SK-N-DZ (cell line): ENCODE measurements around the gene NKTR.
"Not testable (repeated sequence)": the region's sequence is repeated elsewhere in the genome, so short reads cannot be mapped to it uniquely, and the experiment has no call there.

ENCODE experiments used
- DNase-seq: peaks from one replicate; pipeline ENCODE4 v3.0.0-alpha.2; 2015; ENCODE audit warnings: low spot score

Gene NKTR

DNA sequence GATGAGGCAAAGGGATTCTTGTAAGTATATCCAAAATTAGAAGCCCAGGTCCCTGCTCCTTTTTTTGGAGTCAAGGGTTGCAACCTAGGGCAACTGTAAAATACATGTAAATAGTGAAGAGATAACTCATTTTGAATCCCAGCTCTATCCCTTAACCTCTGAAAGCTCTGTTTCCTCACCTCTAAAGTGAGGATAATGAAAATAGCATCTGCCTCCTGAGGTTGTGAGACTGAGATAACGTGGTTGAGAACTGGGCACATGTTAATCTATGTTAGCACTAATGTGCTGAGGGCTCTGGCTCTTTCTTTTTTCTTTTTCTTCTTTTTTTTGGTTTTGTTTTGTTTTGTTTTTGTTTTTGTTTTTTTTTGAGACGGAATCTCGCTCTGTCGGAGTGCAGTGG lies 4.8 kb upstream of the NKTR start:
- no peak for DNase-seq

DNA sequence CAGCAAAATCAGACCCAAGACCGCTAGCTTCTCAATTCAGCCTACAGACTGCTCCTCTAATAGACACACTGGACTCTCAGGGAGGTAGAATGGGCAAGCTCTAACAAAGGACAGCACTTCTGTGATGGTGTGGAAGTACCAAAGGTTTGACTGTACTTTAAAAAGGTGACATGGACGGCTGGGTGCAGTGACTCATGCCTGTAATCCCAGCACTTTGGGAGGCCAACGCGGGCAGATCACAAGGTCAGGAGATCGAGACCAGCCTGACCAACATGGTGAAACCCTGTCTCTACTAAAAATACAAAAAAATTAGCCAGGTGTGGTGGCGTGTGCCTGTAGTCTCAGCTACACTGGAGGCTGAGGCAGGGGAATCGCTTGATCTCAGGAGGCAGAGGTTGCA lies 3.4 kb upstream of the NKTR start:
- DNase-seq = not testable (repeated sequence)

- DNase-seq = no peak
Observed at GRCh38 chr3:42600958-42601675, 631 bp downstream of the NKTR start.

GRCh38 chr3:42601896-42602581 lies 1.6 kb downstream of the NKTR start:
- DNase-seq = no peak

GRCh38 chr3:42602961-42603360 lies 2.5 kb downstream of the NKTR start:
- no peak for DNase-seq

DNA sequence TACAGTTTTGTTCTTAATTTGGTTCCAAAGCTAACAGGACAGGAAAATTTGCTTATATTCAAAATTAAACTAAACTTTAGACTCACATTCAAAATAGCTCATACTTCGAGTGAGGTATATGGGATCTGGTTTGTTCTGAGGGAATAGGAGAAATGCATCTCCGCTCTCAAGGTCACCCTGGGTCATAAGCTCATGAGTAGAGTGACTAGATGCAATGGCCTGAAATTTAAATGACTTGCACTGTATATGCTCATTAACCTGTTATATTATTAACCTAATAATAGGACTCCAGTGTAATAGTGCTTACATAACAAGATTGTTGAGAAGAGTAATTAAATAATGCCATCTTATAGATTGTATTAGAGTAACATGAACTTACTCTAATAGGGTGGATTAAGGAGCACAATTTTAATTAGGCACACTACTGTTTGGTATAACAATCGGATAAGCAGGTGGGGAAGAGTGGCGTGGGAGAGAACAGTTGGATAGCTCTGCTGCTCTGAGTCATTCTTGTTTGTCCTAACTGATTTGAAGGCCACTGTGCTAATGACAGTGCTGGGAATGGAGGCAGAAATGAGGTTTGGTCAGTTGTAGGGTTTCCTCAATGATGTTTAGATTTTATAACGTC lies 5.2 kb downstream of the NKTR start:
- DNase-seq = no peak

DNA sequence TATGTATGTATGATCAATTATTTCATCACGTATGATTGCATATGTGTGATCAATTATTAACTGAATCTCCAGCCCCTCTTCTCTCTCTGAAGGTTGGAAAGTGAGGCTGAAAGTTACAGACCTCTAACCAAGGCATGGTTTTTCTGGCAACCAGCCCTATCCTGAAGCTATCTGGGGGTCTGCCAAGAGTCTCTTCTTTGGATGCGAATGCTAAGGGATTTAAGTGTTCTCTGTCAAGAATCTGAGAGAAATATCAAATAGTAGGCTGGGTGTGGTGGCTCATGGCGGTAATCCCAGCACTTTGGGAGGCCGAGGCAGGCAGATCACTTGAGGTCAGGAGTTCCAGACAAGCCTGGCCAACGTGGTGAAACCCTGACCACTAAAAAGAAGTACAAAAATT lies 8.1 kb downstream of the NKTR start:
- DNase-seq = no peak

DNA sequence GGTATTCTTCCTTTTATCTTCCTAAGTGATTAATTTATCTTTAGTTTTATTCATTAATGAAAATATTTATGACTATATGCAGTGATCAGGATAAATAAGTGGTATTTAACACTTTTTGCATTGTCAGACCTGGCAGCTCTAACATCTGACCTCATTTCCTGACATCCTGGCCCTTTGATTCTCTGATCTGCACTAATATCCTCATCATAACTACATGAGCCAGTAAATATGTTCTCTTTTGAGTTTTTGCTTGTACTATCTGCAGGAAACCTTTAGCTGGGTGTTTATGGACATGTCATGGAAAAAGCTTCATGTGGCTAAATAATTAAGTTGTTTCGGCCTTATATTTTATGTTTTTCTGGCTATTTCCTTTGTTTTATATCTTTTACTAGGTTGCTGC lies 10.5 kb downstream of the NKTR start:
- DNase-seq = no peak

- no peak for DNase-seq
Observed at GRCh38 chr3:42612217-42612616, 11.7 kb downstream of the NKTR start.

DNA sequence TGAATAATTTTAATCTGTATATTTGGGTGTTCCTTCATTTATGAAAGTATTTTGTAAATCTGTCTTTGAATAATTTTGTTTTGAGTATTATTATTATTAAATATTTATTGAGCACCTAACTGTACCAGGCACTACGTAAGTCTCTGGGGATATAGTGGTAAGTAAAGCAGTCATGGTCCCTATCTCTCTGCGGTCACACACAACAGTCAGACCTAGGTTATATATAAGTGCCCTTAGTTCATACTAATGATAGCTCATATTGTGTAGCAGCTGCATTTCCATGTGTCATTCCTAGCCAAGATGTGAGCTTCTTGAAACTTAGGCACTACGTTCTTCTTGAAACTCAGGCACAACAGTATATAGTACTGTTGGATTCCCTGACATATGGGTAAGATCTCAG lies 12.4 kb downstream of the NKTR start:
- no peak for DNase-seq

- DNase-seq = no peak
Observed at GRCh38 chr3:42613462-42613861, 13.0 kb downstream of the NKTR start.

GRCh38 chr3:42631620-42632019 lies 31.1 kb downstream of the NKTR start:
- no peak for DNase-seq

GRCh38 chr3:42632146-42632545 lies 31.7 kb downstream of the NKTR start:
- no peak for DNase-seq

DNA sequence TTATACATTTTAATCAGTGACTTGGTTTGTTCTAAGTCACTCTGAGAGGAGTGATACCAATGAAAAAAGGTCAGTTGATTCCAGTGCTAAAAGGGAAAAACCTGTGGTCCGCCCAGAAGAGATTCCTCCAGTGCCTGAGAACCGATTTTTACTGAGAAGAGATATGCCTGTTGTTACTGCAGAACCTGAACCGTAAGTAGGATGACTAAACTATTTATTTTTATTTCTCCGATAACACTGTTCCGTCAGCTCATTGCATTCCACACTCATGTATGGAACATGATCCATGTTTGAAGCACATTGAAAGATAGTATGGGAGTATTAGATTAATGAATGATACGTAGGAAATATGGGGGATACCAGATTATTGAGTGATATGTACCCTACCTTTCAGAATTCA lies 33.1 kb downstream of the NKTR start:
- no peak for DNase-seq

GRCh38 chr3:42635111-42635510 lies 34.6 kb downstream of the NKTR start:
- DNase-seq = no peak

DNA sequence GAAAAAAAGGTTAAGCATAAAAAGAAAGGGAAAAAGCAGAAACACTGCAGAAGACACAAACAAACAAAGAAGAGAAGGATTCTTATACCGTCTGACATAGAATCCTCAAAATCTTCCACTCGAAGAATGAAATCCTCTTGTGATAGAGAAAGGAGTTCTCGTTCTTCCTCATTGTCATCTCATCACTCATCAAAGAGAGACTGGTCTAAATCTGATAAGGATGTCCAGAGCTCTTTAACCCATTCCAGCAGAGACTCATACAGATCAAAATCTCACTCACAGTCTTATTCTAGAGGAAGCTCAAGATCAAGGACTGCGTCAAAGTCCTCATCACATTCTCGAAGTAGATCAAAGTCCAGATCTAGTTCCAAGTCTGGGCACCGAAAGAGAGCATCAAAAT lies 36.5 kb downstream of the NKTR start:
- DNase-seq = no peak

- no peak for DNase-seq
Observed at GRCh38 chr3:42638339-42638842, 37.9 kb downstream of the NKTR start.

GRCh38 chr3:42639192-42639591 lies 38.7 kb downstream of the NKTR start:
- DNase-seq = no peak

- no peak for DNase-seq
Observed at GRCh38 chr3:42640129-42640528, 39.6 kb downstream of the NKTR start.

- DNase-seq = no peak
Observed at GRCh38 chr3:42640771-42641370, 40.4 kb downstream of the NKTR start.

DNA sequence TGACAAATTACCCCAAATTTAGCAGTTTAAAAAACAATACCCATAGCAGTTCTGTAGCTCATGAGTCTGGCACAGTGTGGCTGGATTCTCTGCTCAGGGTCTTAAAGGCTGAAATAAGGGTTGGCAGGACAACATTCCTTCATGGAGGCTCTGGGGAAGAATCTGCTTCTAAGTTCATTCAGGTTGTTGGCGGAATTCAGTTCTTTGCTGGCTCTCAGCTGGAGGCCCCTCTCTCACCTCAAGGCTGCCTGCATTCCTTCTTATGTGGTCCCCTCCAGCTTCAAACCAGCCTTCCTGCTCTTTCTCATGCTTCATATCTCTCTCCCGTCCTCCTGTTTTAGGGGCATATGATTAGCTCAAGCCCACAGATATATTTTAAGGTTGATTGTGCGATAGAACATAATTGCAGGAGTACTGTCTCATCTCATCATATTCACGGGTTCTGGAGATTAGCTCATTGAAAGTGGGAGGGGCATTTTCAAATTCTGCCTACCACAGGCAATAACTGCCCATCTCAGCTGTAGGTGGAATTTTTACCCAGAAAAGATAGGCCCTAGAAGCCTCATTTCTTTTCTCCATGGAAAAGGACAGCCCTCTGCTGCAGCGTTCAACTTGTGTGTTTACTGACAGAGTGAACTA lies 47.5 kb downstream of the NKTR start:
- no peak for DNase-seq

DNA sequence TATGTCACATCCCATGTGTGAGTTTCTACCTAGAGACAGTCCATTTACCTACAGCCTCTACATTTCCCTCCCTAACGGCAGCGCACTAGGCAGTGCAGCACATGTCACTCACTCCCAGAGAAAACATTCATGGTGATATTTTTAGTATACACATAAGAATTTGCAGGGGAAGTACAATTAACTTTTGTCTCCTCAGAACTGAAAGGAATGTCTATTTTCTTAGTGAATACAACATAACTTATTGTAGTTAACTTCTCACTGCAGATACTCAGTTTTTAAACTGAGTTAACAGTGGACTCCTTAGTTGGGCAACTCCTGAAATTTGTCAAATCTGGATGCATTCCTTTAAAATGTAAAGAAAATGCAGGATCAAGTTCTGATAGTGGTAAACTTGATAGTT lies 48.5 kb downstream of the NKTR start:
- no peak for DNase-seq
